ENCODE measurements around the gene NEGR1. TPM values are rescaled to one million over a fixed set of nuclear protein-coding genes. Genes with fewer than 3 reads are reported as not detected.

Gene NEGR1
- total and polyA plus RNA-seq, 3 donors from 2014 or later = 2.9 to 7.6 (median 3.1) TPM

GRCh38 chr1:72186733-72187307 is 95.5 kb downstream of the NEGR1 start:
- Histone ChIP-seq H3K27ac (no peak overlapping the region), H3K27me3 (no peaks in the 10 kb centered on the region), H3K4me3 (no peak overlapping the region), H3K36me3 (ENCODE audit: low read depth, missing control alignments) (no peaks in the 10 kb centered on the region), H3K9me3 (no peaks in the 10 kb centered on the region), H3K4me1 (no peaks in the 10 kb centered on the region)
- intact Hi-C loops (cut with DNase I; ENCODE audit: low total_unique reads) = no loop called here
- WGBS, 2 donors = 95 to 96% methylated on average over 1 of the region's 1 CpG
- peak in 2 of 3 experiments; percentile 29 to 30 for TF ChIP-seq CTCF (IDR thresholded peaks at IDR 0.05)
- TF ChIP-seq POLR2A (IDR thresholded peaks at IDR 0.05) = no peak
- DNase-seq = no peak

- H3K4me1 ChIP-seq = no peaks in the 10 kb centered on the region
- H3K36me3 ChIP-seq (ENCODE audit: low read depth, missing control alignments) = no peaks in the 10 kb centered on the region
- WGBS, 2 donors = 45 to 63% methylated on average over 3 of the region's 3 CpGs
- no peak for DNase-seq
- no peak for TF ChIP-seq POLR2A (IDR thresholded peaks at IDR 0.05)
- H3K4me3 ChIP-seq = no peak overlapping the region
- no peaks in the 10 kb centered on the region for H3K27me3 ChIP-seq
- intact Hi-C loops (cut with DNase I; ENCODE audit: low total_unique reads) = no loop called here
- H3K9me3 ChIP-seq = no peaks in the 10 kb centered on the region
- H3K27ac ChIP-seq = no peak overlapping the region
These were observed 98.1 kb downstream of the NEGR1 start for GRCh38 chr1:72184099-72184701.

GRCh38 chr1:72182859-72183258 is 99.5 kb downstream of the NEGR1 start:
- no peak for TF ChIP-seq CTCF (IDR thresholded peaks at IDR 0.05)
- no peak for TF ChIP-seq POLR2A (IDR thresholded peaks at IDR 0.05)
- no peaks in the 10 kb centered on the region for H3K36me3 ChIP-seq (ENCODE audit: low read depth, missing control alignments)
- intact Hi-C loops (cut with DNase I; ENCODE audit: low total_unique reads) = no loop called here

GRCh38 chr1:72178266-72178665 is 104.1 kb downstream of the NEGR1 start:
- intact Hi-C loops (cut with DNase I; ENCODE audit: low total_unique reads) = no loop called here
- no peaks in the 10 kb centered on the region for H3K4me1 ChIP-seq
- H3K27me3 ChIP-seq = no peaks in the 10 kb centered on the region
- no peaks in the 10 kb centered on the region for H3K9me3 ChIP-seq
- DNase-seq = no peak
- H3K36me3 ChIP-seq (ENCODE audit: low read depth, missing control alignments) = no peaks in the 10 kb centered on the region
- H3K27ac ChIP-seq = no peak overlapping the region
- WGBS, 2 donors = 82 to 87% methylated on average over 2 of the region's 2 CpGs
- TF ChIP-seq POLR2A (IDR thresholded peaks at IDR 0.05) (no peak), CTCF (IDR thresholded peaks at IDR 0.05) (no peak)
- H3K4me3 ChIP-seq = no peak overlapping the region

More at GRCh38 chr1:72182859-72183258, 99.5 kb downstream of the NEGR1 start:
- H3K4me3 ChIP-seq = no peak overlapping the region
- no peaks in the 10 kb centered on the region for H3K9me3 ChIP-seq
- H3K4me1 ChIP-seq = no peaks in the 10 kb centered on the region
- no peak overlapping the region for H3K27ac ChIP-seq
- no peaks in the 10 kb centered on the region for H3K27me3 ChIP-seq
- DNase-seq = no peak

GRCh38 chr1:72177711-72178110 is 104.6 kb downstream of the NEGR1 start:
- no peak for TF ChIP-seq POLR2A (IDR thresholded peaks at IDR 0.05)
- TF ChIP-seq CTCF (IDR thresholded peaks at IDR 0.05) = no peak
- Histone ChIP-seq H3K27ac (no peak overlapping the region), H3K36me3 (ENCODE audit: low read depth, missing control alignments) (no peaks in the 10 kb centered on the region), H3K9me3 (no peaks in the 10 kb centered on the region), H3K4me1 (no peaks in the 10 kb centered on the region), H3K27me3 (no peaks in the 10 kb centered on the region), H3K4me3 (no peak overlapping the region)
- no peak for DNase-seq
- intact Hi-C loops (cut with DNase I; ENCODE audit: low total_unique reads) = no loop called here
- WGBS, 2 donors = 86 to 94% methylated on average over 1 of the region's 1 CpG

Measured in testis (tissue), 3 donors.